ENCODE measurements around the gene TNS1. TPM values are rescaled to one million over a fixed set of nuclear protein-coding genes. Genes with fewer than 3 reads are reported as not detected.

TNS1 gene
- total and polyA plus RNA-seq, 2 experiments from 2014 or later: 16.2 to 27.6 TPM

DNA sequence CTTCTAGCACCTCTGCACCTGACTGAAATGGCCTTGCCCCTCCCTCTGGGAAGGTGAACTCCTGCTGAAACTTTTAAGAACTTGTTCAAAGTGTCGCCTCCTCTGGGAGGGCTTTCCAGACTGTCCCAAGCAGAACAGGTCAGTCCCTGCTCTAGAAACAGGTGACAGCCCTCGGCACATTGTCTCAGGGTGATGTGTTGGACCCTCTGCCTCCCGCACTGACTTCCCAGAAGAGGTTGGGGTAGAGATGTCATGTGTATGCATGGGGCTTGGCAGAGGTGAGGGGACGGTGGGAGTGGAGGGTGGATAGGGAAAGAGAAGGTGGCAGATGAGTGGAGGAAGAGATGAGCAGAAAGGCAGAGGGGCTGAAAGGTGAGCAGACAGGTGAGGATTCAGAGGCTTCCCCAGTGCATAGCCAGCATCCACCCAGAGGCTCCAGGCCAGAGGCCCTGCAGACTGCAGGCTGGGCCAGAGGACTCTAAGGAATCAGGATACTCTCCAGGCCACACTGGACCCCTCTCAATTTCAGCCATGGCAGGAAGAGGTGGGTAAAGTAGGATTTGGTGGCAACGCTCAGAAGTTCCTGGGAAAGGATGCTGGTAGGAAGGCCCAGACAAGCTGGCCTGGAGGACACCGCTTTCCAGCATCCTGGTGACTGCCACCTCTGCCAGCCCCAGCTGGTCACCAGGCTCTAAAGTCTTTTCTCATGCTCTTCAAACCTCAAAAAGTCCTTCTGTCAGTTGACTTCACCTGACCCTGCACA, 24.8 kb upstream of the TNS1 start:
- Histone ChIP-seq H4K20me1 (ENCODE audit: insufficient read depth, poor library complexity, severe bottlenecking) (no peaks in the 10 kb centered on the region), H3K36me3 (replicated peaks; ENCODE audit: insufficient read depth, low read depth) (no peaks in the 10 kb centered on the region), H2AFZ (no peak overlapping the region), H3K4me1 (ENCODE audit: insufficient read depth) (no peaks in the 10 kb centered on the region), H3K4me3 (no peak overlapping the region), H3K27me3 (no peaks in the 10 kb centered on the region), H3K9me3 (ENCODE audit: low read depth) (no peaks in the 10 kb centered on the region), H3K79me2 (no peaks in the 10 kb centered on the region), H3K27ac (no peak overlapping the region), H3K9me2 (replicated peaks; ENCODE audit: insufficient read depth) (no peaks in the 10 kb centered on the region), H3K4me2 (no peak overlapping the region)
- no peak for DNase-seq (ENCODE audit: low spot score)
- WGBS (ENCODE audit: low lambda C conversion rate, missing lambda C conversion rate): 97% methylated on average over 6 of the region's 6 CpGs
- TF ChIP-seq EZH2 (IDR thresholded peaks at IDR 0.05; ENCODE audit: borderline replicate concordance) (no peak), EZH2phosphoT487 (IDR thresholded peaks at IDR 0.05; ENCODE audit: low read depth, severe bottlenecking, unreplicated experiment) (no peak)
- TF ChIP-seq, protein P1, sequence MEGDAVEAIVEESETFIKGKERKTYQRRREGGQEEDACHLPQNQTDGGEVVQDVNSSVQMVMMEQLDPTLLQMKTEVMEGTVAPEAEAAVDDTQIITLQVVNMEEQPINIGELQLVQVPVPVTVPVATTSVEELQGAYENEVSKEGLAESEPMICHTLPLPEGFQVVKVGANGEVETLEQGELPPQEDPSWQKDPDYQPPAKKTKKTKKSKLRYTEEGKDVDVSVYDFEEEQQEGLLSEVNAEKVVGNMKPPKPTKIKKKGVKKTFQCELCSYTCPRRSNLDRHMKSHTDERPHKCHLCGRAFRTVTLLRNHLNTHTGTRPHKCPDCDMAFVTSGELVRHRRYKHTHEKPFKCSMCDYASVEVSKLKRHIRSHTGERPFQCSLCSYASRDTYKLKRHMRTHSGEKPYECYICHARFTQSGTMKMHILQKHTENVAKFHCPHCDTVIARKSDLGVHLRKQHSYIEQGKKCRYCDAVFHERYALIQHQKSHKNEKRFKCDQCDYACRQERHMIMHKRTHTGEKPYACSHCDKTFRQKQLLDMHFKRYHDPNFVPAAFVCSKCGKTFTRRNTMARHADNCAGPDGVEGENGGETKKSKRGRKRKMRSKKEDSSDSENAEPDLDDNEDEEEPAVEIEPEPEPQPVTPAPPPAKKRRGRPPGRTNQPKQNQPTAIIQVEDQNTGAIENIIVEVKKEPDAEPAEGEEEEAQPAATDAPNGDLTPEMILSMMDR (IDR thresholded peaks at IDR 0.05; ENCODE audit: poor library complexity): no peak

DNA sequence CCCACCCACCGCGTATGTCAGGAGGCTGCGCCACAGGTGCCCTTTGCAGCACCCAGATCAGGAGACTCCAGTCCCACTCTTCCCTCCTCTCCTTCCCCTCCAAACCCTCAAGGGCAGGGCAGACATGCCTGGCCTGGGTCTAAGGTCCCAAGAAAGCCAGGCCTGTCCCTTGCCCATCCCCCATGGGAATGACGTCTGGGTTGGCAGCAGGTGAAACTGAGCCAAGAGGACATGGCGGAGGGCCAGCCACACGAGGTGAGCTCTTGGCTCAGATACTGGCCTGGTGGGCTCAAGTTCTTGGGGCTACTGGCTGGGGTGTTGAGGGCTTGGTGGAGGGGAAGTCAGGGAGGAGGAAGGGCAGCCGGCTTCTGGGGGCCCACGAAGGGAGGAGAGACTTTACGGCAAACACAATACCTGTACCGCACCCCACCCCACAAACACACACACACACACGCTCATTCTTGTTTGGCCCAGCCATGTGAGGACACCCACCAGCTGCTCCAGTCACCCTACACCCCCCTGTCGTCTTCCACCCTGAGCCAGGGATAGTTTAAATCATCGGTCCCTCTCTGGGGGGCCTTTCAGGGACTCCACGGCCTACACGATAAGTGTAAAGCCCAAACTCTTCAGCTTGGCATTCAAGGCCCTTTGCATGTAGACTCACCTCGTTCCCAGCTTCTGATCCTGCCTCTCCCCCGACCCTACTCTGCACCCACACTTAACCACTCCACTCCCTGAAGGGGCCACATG, 24.1 kb upstream of the TNS1 start:
- H3K4me2 ChIP-seq: no peak overlapping the region
- H3K27ac ChIP-seq: no peak overlapping the region
- WGBS (ENCODE audit: low lambda C conversion rate, missing lambda C conversion rate): 85% methylated on average over 16 of the region's 17 CpGs
- H3K79me2 ChIP-seq: no peaks in the 10 kb centered on the region
- TF ChIP-seq EZH2 (IDR thresholded peaks at IDR 0.05; ENCODE audit: borderline replicate concordance): no peak
- TF ChIP-seq, protein P1 (IDR thresholded peaks at IDR 0.05; ENCODE audit: poor library complexity): no peak
- TF ChIP-seq EZH2phosphoT487 (IDR thresholded peaks at IDR 0.05; ENCODE audit: low read depth, severe bottlenecking, unreplicated experiment): no peak
- DNase-seq (ENCODE audit: low spot score): no peak
- H3K27me3 ChIP-seq: no peaks in the 10 kb centered on the region
- H3K9me3 ChIP-seq (ENCODE audit: low read depth): no peaks in the 10 kb centered on the region
- H3K4me3 ChIP-seq: no peak overlapping the region
- no peaks in the 10 kb centered on the region for H4K20me1 ChIP-seq (ENCODE audit: insufficient read depth, poor library complexity, severe bottlenecking)
- no peak overlapping the region for H2AFZ ChIP-seq
- H3K4me1 ChIP-seq (ENCODE audit: insufficient read depth): no peaks in the 10 kb centered on the region
- H3K9me2 ChIP-seq (replicated peaks; ENCODE audit: insufficient read depth): no peaks in the 10 kb centered on the region
- no peaks in the 10 kb centered on the region for H3K36me3 ChIP-seq (replicated peaks; ENCODE audit: insufficient read depth, low read depth)

DNA sequence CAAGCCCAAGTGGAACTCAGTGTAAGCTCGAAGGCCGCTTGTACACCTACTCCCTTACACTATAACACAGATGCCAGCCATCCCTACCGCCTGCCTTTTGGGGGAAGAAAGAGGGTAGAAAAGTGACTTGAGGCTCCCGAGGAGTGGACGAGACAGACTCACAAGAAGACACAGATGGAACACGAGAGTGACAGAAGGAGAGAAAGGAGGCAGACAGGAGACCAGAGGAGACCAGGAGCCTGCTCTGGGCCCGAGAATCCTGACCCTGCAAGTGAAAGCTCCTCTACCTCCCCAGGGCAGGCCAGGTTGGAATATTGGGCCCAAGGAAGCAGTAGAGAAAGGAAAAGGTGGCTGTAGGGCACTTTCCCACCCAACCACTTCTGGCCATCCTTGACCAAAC, 23.4 kb upstream of the TNS1 start:
- no peaks in the 10 kb centered on the region for H3K27me3 ChIP-seq
- no peaks in the 10 kb centered on the region for H3K9me3 ChIP-seq (ENCODE audit: low read depth)
- no peak overlapping the region for H3K4me2 ChIP-seq
- no peaks in the 10 kb centered on the region for H3K36me3 ChIP-seq (replicated peaks; ENCODE audit: insufficient read depth, low read depth)
- H3K4me3 ChIP-seq: no peak overlapping the region
- H3K4me1 ChIP-seq (ENCODE audit: insufficient read depth): no peaks in the 10 kb centered on the region
- H2AFZ ChIP-seq: no peak overlapping the region
- no peak overlapping the region for H3K27ac ChIP-seq
- no peak for DNase-seq (ENCODE audit: low spot score)
- TF ChIP-seq EZH2phosphoT487 (IDR thresholded peaks at IDR 0.05; ENCODE audit: low read depth, severe bottlenecking, unreplicated experiment): no peak
- TF ChIP-seq, protein P1 (IDR thresholded peaks at IDR 0.05; ENCODE audit: poor library complexity): no peak
- TF ChIP-seq EZH2 (IDR thresholded peaks at IDR 0.05; ENCODE audit: borderline replicate concordance): no peak
- 93% methylated on average over 7 of the region's 7 CpGs for WGBS (ENCODE audit: low lambda C conversion rate, missing lambda C conversion rate)
- H3K79me2 ChIP-seq: no peaks in the 10 kb centered on the region
- H3K9me2 ChIP-seq (replicated peaks; ENCODE audit: insufficient read depth): no peaks in the 10 kb centered on the region
- H4K20me1 ChIP-seq (ENCODE audit: insufficient read depth, poor library complexity, severe bottlenecking): no peaks in the 10 kb centered on the region

Data from hepatocyte (in vitro differentiated cells).